Subcutaneous abdominal adipose tissue (tissue), 5 donors: ENCODE data around the gene NECAB2.

Experiments
- H3K27ac ChIP-seq: one replicate; pipeline ENCODE4 v1.7.0; 2013; ENCODE audit warnings: low read depth, mild to moderate bottlenecking, inconsistent platforms, low read length, moderate library complexity
- H3K27me3 ChIP-seq, 5 donors: one replicate each; pipeline ENCODE4 v1.7.0; 2013; ENCODE audit warnings: low read length in 5 of 5, inconsistent platforms in 1 of 5; ENCODE audit not compliant: control insufficient read depth in 5 of 5, insufficient read depth in 4 of 5
- H3K36me3 ChIP-seq, 5 donors: one replicate each; pipeline ENCODE4 v1.7.0; 2013; ENCODE audit warnings: low read length in 5 of 5; ENCODE audit not compliant: control insufficient read depth in 5 of 5, insufficient read depth in 5 of 5
- H3K4me1 ChIP-seq, 5 donors: one replicate each; pipeline ENCODE4 v1.7.0; 2013; ENCODE audit warnings: low read length in 5 of 5, mild to moderate bottlenecking in 3 of 5, moderate library complexity in 1 of 5; ENCODE audit not compliant: control insufficient read depth in 5 of 5, insufficient read depth in 5 of 5
- H3K4me3 ChIP-seq, 5 donors: one replicate each; pipeline ENCODE4 v1.7.0; 2013; ENCODE audit warnings: low read length in 5 of 5, low read depth in 1 of 5
- H3K9ac ChIP-seq, 5 donors: one replicate each; pipeline ENCODE4 v1.7.0; 2013; ENCODE audit warnings: low read length in 5 of 5, mild to moderate bottlenecking in 4 of 5, moderate library complexity in 3 of 5
- H3K9me3 ChIP-seq, 5 donors: one replicate each; pipeline ENCODE4 v1.7.0; 2013; ENCODE audit warnings: low read length in 5 of 5; ENCODE audit not compliant: control insufficient read depth in 5 of 5
- donor health status: healthy.
- donor health status: healthy.
- donor health status: healthy.
- donor health status: healthy.
- donor health status: healthy.

NECAB2 gene

GRCh38 chr16:84018710-84019109 is 50.7 kb downstream of the NECAB2 start:
- peaks cover 0 to 14% (median 7%) of the 10 kb centered on the region in 5 donors for H3K27me3 ChIP-seq
- H3K27ac ChIP-seq, result no peak overlapping the region
- H3K36me3 ChIP-seq, result no peaks in the 10 kb centered on the region
- no peak overlapping the region for H3K9ac ChIP-seq
- H3K9me3 ChIP-seq, result peaks cover 0 to 23% (median 17%) of the 10 kb centered on the region in 5 donors
- peaks cover 0 to 6% (median 0%) of the 10 kb centered on the region in 5 donors for H3K4me1 ChIP-seq
- no peak overlapping the region for H3K4me3 ChIP-seq

- no peak overlapping the region for H3K9ac ChIP-seq
Observed at GRCh38 chr16:84020353-84020752, 52.3 kb downstream of the NECAB2 start.

GRCh38 chr16:84021488-84021887 is 53.4 kb downstream of the NECAB2 start:
- H3K4me1 ChIP-seq, result peaks cover 0 to 2% (median 0%) of the 10 kb centered on the region in 5 donors
- H3K27me3 ChIP-seq, result peaks cover 8 to 14% (median 11%) of the 10 kb centered on the region in 5 donors
- no peak overlapping the region for H3K27ac ChIP-seq
- peaks cover 0 to 23% (median 17%) of the 10 kb centered on the region in 5 donors for H3K9me3 ChIP-seq
- no peak overlapping the region for H3K9ac ChIP-seq
- no peak overlapping the region for H3K4me3 ChIP-seq
- no peaks in the 10 kb centered on the region for H3K36me3 ChIP-seq

More at GRCh38 chr16:84020353-84020752, 52.3 kb downstream of the NECAB2 start:
- peaks cover 5 to 14% (median 6%) of the 10 kb centered on the region in 5 donors for H3K27me3 ChIP-seq
- peaks cover 0 to 23% (median 17%) of the 10 kb centered on the region in 5 donors for H3K9me3 ChIP-seq
- H3K4me3 ChIP-seq, result no peak overlapping the region
- peaks cover 0 to 2% (median 0%) of the 10 kb centered on the region in 5 donors for H3K4me1 ChIP-seq
- H3K27ac ChIP-seq, result no peak overlapping the region
- H3K36me3 ChIP-seq, result no peaks in the 10 kb centered on the region

GRCh38 chr16:84022644-84023043 is 54.6 kb downstream of the NECAB2 start:
- Histone ChIP-seq H3K9ac (no peak overlapping the region), H3K27me3 (peaks cover 5 to 18% (median 13%) of the 10 kb centered on the region in 5 donors), H3K9me3 (peaks cover 0 to 23% (median 17%) of the 10 kb centered on the region in 5 donors), H3K27ac (no peak overlapping the region), H3K4me1 (peaks cover 0 to 2% (median 0%) of the 10 kb centered on the region in 5 donors), H3K4me3 (no peak overlapping the region), H3K36me3 (no peaks in the 10 kb centered on the region)

GRCh38 chr16:84024854-84025253 is 56.8 kb downstream of the NECAB2 start:
- Histone ChIP-seq H3K4me3 (no peak overlapping the region), H3K36me3 (no peaks in the 10 kb centered on the region), H3K9ac (no peak overlapping the region), H3K9me3 (peaks cover 0 to 23% (median 19%) of the 10 kb centered on the region in 5 donors), H3K27me3 (peaks cover 5 to 18% (median 10%) of the 10 kb centered on the region in 5 donors), H3K27ac (no peak overlapping the region), H3K4me1 (peaks cover 0 to 9% (median 3%) of the 10 kb centered on the region in 5 donors)

- no peak overlapping the region for H3K27ac ChIP-seq
- H3K4me3 ChIP-seq, result no peak overlapping the region
- peaks cover 0 to 9% (median 3%) of the 10 kb centered on the region in 5 donors for H3K4me1 ChIP-seq
- H3K36me3 ChIP-seq, result no peaks in the 10 kb centered on the region
- peaks cover 0 to 19% (median 12%) of the 10 kb centered on the region in 5 donors for H3K9me3 ChIP-seq
- H3K27me3 ChIP-seq, result peaks cover 5 to 18% (median 10%) of the 10 kb centered on the region in 5 donors
- no peak overlapping the region for H3K9ac ChIP-seq
Observed at GRCh38 chr16:84026606-84027005, 58.6 kb downstream of the NECAB2 start.

- Histone ChIP-seq H3K9ac (no peak overlapping the region), H3K27ac (no peak overlapping the region), H3K27me3 (peaks cover 5 to 18% (median 10%) of the 10 kb centered on the region in 5 donors), H3K9me3 (peaks cover 0 to 9% (median 2%) of the 10 kb centered on the region in 5 donors), H3K36me3 (no peaks in the 10 kb centered on the region), H3K4me1 (peaks cover 0 to 9% (median 3%) of the 10 kb centered on the region in 5 donors), H3K4me3 (no peak overlapping the region)
Observed at GRCh38 chr16:84027625-84028024, 59.6 kb downstream of the NECAB2 start.

- no peaks in the 10 kb centered on the region for H3K36me3 ChIP-seq
- H3K4me1 ChIP-seq, result peaks cover 0 to 9% (median 3%) of the 10 kb centered on the region in 5 donors
- H3K9me3 ChIP-seq, result peaks cover 0 to 9% (median 0%) of the 10 kb centered on the region in 5 donors
- H3K4me3 ChIP-seq, result no peak overlapping the region
- peaks cover 7 to 21% (median 16%) of the 10 kb centered on the region in 5 donors for H3K27me3 ChIP-seq
- H3K9ac ChIP-seq, result no peak overlapping the region
- H3K27ac ChIP-seq, result no peak overlapping the region
Observed at GRCh38 chr16:84029297-84030047, 61.4 kb downstream of the NECAB2 start.

- Histone ChIP-seq H3K9me3 (peaks cover 9 to 20% (median 12%) of the 10 kb centered on the region in 5 donors), H3K27me3 (peaks cover 2 to 20% (median 7%) of the 10 kb centered on the region in 5 donors), H3K27ac (no peak overlapping the region), H3K4me3 (no peak overlapping the region), H3K4me1 (peaks cover 0 to 9% (median 3%) of the 10 kb centered on the region in 5 donors), H3K9ac (no peak overlapping the region), H3K36me3 (no peaks in the 10 kb centered on the region)
Observed at GRCh38 chr16:84031556-84031955, 63.5 kb downstream of the NECAB2 start.
